ENCODE data around the gene PNPLA3.

Gene PNPLA3

DNA sequence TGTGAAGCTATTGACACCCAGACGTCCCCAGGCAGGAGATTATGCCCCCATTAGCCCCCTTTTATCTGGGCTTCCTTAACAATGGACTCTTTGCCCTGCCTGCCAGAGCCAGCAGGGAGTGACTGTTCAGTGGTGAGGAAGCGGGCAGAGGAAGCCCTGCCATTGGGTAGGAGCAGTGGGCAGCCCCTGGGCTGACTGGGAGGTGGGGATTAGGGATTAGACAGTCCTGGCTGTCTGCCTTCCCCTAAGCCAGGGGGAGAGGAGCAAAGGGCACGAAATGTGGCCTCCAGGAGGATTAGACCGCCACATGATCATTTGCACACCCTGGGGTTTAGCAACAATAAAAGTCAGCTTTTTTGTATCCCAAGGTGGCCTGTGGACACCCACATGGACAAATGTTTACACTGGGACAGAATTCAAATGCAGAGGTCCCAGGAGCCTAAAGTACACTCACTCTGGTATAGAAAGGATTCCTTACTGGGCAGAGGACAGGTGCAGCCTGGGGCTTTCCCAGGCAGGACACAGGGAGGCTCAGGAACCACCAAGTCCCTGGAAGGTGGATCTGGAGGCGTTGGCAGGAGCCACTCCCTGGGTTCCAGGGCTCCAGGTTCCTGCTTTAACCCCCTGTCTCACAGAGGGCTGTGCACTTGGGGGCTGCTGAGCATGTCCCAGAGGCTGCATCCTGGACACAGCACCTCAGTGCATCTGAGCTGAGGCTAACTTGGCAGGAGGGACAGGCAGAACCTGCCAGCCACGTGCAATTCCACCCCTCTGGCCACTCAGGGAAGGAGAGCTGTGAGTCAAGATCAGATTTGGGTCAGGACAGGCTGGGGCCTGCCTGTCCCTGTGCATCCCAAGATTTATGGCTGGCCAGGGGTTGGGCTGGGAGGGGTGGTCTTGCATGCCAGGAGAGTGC, 2.1 kb downstream of the PNPLA3 start:
- DNase-seq: no peak

DNA sequence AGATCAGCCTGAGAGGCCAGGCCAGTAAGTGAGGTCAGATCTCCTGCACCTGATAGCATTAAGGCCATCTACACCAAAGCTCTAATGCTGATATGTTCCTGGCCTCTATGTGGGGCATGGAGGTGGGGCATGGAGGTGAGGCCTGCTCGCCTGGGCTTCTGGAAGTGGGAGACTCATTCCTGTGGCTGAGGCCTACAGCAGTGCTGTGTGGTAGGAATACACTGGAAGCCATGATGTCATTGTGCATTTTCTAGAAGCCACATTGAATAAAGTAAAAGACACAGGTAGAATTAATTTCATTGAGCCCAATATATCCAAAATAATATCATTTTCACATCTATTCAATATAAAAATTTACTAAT, 2.7 kb downstream of the PNPLA3 start:
- DNase-seq: no peak

DNA sequence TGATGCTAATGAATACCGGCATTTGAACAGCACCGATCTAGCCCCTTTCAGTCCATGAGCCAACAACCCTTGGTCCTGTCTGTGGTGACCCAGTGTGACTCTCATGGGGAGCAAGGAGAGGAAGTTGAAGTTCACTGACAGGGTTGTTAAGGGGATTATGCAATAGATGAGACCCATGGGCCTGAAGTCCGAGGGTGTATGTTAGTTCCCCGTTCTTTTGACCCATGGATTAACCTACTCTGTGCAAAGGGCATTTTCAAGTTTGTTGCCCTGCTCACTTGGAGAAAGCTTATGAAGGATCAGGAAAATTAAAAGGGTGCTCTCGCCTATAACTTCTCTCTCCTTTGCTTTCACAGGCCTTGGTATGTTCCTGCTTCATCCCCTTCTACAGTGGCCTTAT, 4.9 kb downstream of the PNPLA3 start:
- DNase-seq: no peak

DNA sequence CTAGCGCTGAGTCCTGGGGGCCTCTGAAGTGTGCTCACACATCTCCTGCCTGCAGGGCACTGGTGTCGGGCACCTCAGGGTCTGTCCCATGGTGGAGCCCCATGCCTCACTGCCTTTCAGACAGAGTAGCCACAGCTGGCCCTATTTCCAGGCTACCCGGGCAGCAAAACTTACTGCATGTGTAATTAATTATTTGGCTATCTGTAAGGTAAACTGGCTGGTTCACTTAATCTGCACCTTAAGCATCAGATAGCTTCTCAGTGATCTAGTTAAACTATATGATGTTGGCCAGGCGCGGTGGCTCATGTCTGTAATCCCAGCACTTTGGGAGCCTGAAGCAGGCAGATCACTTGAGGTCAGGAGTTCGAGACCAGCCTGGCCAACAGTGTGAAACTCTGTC, 5.3 kb downstream of the PNPLA3 start:
- no peak for DNase-seq

DNA sequence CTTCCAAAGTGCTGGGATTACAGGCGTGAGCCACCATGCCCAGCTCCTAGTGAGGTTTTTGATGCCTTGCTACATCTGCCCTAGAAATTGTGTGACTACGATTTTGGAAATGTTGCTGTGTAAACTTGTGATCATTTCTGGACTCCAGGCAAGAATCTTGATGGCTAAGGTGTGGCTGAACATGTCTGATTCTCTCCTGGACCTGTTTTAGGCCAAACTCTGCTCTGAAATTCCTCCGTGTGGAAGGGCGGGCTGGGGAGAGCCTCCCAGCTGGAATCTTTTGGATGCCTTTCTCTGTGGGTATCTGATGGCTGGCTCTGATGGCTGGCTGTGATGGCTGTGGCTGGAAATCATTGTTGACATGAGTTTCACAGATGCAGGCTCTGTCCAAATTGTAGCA, 8.2 kb downstream of the PNPLA3 start:
- DNase-seq: no peak

DNA sequence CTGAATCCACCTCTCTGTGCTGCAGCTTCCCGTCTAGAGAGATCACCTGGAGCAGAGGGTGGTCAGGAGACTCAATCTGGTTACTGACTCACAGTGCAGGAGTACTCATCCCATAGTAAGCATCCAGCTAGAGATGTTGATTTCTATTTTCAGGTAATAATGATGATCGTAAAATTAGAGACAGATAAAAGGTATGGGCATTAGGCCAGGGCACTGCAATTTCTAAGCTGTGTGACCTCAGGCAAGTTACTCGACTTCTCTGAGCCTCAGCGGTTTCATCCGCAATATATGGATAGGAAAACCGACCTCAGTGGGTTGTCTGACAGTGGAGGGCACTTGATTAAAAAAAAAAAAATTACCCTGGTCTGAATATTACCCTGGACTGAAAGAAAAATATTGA, 17.8 kb downstream of the PNPLA3 start:
- no peak for DNase-seq

DNA sequence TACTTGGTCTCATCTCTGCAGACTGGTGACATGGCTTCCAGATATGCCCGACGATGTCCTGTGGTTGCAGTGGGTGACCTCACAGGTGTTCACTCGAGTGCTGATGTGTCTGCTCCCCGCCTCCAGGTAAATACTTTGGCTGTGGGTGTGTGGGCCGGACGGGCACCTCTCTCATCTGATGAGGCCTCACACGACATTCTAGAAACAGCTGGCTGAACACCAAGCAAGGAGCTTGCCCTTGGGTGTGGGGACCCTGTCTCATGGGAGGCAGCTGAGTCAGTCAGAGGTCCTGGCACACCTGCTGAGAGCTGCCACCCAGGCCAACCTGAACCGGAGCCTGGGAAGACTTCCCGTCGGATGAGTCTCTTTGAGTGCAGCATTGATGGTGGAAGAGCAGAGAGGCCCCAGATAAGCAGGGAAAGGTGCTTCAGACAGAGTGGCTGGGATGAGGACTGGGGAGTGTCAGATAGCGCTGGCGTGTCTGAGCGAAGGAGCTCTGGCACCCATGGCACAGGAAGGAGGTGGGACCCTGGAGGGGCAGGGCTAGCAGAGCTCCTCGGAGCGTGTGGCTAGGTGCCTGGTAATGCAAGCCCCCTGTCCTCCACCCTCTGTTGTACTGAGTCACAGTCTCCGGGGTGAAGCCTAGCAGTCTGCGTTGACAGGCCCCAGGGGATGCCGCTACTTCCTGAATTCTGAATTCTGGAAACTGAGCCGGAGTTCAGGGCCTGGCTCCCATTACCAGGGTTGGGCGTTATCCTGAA, 21.2 kb downstream of the PNPLA3 start:
- no peak for DNase-seq

DNA sequence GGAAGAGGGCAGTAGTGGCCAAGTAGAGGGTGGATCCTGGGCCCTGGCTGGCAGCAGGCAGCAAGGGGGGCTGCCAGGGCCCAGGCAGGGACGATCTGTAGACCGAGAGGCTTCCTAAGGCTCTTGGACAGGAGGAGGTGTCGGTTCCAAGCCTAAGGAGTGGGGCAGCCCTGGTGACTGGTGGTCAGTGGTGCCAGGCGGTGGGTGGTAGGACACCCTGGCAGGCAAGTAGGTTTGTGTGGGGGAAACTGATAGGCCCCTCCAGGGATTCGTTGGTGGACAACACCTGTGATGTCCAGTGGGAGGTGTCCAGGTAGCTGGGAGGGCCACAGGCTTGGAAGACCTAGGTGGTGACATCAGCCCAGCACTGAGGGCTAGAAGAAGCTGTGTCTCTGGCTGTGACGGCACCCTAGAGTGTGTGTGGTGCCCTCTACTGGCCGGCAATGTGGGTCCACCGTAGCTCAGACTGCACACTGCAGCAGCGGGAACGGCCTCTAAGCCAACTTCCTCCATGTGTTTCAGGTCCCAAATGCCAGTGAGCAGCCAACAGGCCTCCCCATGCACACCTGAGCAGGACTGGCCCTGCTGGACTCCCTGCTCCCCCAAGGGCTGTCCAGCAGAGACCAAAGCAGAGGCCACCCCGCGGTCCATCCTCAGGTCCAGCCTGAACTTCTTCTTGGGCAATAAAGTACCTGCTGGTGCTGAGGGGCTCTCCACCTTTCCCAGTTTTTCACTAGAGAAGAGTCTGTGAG, 22.2 kb downstream of the PNPLA3 start:
- DNase-seq: peak; percentile 68

DNA sequence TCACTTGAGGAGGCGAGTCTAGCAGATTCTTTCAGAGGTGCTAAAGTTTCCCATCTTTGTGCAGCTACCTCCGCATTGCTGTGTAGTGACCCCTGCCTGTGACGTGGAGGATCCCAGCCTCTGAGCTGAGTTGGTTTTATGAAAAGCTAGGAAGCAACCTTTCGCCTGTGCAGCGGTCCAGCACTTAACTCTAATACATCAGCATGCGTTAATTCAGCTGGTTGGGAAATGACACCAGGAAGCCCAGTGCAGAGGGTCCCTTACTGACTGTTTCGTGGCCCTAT, 22.7 kb downstream of the PNPLA3 start:
- no peak for DNase-seq

DNA sequence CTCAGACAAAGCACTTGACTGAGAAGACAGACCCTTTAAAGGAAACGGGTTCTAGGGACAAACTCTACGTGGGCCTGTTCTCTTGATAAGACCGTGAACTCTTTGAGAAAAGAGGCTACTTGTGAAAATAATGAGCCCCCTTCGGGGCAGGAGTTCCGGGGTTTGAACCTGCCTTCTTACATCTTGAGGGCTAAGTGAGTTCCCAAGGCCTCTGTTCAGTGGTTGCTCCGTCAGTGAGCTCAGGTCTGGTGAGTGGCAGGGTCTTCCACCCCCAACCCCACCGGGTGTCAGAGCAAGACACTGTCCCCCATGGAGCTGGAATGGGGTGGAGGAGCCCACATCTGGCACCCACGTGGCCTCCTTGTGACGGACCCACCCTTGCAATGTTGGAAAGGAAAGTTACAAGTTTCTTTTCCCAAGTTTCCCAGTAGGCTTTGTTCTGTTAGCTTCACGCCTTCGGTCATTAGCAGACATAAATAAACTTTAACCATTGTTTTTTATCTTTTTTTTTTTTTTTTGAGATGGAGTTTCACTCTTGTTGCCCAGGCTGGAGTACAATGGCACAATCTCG, 25.3 kb downstream of the PNPLA3 start:
- DNase-seq: no peak

DNA sequence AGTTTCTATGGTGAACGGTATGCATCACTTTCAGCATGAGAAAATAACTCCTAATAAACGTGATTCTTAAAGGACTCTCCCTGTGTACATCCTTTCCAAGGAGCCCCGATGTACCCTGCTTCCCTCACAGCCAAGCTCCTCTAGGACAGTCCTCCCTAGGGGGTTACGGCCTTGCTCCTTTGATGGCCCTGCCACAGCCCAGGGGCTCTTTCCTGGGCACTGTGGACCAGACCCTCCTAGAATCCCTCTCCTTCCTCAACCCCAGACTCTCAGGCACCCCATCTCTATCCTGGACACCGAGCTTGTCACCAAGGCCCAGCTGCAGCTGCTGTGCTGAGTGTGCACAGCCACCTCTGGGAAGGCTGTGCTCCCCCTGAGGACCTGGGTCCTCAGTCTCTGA, 27.8 kb downstream of the PNPLA3 start:
- DNase-seq: no peak

DNA sequence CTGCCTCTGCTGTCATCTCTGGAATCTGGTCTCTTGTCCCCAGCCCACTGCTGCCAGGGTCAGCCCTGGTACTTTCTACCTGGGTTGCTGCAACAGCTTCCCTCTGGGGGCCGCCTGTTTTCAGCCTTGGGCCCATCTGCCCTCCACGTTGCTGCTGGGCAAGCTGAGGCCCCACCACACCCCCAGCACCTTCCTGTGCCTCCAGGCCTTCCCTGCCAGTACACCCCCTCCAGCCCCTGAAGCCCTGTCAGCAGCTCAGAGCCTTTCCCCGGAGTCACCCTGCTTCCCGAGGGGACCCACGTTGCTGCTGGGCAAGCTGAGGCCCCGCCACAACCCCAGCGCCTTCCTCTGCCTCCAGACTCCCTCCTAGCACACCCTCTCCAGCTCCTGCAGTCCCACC, 28.4 kb downstream of the PNPLA3 start:
- DNase-seq: no peak

DNA sequence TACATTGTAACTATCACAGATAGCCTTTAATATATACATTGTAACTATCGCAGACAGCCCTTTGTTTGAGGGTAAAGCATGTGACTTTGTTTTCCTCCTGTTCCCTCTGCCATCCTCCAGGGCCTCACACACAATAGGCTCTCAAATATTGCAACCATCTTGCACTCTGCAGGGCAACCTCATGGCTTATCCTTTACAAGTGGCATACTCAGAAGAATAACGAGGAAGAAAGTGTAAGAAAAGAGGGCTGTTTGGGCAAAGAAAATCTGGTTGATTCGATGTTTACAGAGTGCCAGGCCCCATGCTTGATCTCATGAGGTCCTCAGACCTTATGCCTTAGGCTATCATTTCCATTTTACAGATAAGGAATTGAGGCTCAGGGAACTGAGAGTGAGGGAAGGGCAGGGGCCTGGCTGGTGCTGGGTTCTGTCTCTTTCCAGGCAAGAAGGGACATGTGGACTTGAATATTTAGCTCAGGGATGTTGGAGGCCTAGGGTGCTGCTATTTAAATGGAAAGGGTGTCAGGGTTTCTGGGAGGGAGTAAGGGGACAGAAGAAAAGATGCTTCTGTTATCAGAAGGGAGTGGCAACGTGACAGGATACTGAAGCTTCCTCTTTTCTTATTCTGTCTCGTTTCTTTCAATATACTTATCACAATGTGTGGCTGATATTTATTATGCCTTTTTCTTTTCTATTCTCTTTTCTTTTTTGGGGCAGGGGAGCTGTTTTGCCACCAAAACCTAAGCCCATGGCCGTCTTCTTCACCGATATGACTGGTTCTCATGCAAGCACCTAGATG, 30.6 kb downstream of the PNPLA3 start:
- no peak for DNase-seq

DNA sequence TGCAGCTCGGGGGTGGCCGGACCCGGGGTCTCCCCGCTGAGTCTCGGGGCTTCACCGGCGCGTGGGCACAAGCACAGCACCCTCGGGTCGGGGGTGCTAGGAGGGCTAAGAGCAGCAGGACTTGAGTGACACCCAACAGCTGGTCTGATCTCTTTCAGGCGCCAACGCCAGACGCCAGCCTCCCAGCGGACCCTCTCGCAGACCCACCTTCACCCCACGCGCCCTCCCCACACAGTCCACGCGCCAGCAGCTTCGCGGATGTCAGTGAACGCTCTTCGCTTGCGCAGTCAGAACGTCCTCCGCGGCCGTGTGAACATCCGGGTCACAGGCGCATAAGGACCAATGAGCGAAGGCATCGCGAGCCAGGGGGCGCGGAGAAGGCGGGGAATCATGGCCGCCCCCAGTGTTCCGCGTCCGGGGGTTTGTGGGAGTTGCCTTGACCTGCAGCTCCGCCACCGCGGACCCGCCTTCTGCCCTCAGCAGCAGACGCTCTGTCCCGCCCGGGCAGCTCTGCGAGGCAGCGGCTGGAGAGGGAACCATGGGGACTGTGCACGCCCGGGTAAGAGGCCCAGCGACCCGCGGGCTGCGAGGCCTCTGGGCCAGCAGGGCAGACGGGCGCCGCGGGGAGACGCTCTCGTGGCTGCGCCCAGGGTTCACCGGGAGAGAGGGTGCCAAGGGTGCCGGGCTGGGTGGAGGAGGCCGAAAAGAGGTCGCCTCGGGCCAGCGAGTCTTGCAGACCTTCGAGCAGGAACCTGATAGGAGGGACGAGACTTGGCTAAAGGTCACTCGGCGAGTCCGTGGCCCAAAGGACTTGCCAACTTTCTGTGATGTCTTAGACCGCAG, 31.7 kb downstream of the PNPLA3 start, which contains the start of gene SAMM50:
TSS of gene SAMM50 (plus strand) at position 403 of the 843 bp plus-strand sequence. CDS start at position 539, 136 bp downstream.
- peak; percentile 90 for DNase-seq

DNA sequence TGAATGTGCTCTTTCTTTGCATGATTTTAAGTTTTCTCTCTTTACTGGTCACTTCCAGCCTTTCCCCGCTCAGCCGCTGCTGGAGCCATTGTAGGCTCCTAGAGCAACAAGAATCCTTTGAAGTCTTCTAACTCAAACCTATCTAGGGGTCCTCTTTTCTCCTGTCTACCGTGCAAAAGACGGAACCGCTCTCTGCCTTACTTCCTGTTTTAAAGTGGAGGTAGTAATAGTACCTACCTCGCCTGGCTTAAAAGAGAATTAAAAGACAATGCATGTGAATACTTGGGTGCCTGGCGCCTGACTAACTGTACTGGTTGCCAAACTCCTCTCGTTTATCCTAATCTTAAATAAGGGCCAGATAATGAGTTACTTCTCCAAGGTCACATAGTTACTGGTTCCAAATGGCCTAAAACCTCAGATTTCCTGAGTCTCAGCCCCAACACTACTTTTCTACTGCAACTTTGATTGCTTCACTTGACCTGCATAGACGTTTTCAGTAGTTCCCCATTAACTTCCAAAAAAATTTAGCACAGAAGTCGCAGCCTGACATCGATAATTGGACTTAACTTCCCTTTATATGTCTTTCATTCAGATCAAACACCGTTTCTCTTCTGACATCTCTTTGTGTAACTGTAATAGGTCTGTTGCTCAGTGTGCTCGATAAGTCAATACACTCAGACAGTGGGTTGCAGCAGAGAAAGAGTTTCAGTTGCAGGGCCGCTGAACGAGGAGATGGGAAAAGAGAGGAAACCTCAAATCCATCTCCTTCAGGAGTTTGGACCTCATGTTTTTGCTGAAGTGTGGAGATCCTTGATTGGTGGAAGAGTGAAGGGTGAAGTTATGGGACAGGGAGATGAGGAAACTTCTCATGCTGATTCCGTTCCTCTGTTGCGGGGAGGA, 32.5 kb downstream of the PNPLA3 start:
- DNase-seq: no peak

DNA sequence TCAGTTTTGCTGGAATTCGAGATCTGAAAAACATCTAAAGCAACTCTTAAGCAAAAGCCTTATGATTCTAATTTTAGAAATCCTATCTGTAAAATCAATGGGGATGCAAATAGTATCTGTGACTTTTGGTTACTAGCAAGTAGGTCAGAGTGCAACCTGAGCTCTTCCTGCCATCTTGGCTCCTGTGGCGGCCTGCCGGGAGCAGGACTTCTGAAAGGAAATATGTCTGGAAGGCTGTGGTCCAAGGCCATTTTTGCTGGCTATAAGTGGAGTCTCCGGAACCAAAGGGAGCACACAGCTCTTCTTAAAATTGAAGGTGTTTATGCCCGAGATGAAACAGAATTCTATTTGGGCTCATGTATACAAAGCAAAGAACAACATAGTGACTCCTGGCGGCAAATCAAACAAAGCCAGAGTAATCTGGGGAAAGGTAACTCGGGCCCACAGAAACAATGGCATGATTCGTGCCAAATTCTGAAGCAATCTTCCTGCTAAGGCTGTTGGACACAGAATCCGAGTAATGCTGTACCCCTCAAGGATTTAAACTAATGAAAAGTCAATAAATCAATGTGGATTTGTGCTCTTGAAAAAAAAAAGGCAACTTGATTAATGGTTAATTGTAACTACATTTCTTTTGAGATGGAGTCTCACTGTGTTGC, 33.3 kb downstream of the PNPLA3 start:
- no peak for DNase-seq

DNA sequence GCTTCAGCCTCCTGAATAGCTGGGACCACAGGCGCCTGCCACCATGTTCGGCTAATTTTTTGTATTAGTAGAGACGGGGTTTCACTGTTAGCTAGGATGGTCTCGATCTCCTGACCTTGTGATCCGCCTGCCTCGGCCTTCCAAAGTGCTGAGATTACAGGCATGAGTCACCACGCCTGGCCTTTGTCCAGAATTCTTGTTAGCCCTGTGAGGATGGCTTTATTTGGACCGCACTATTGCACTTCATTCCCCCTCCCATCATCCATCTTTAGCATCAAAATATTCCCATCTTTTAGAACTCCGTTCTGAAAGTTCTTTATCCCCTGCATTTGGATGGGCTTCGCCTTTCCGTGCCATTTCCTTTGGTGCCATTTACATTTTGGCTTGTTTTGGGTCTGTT, 34.3 kb downstream of the PNPLA3 start:
- no peak for DNase-seq

DNA sequence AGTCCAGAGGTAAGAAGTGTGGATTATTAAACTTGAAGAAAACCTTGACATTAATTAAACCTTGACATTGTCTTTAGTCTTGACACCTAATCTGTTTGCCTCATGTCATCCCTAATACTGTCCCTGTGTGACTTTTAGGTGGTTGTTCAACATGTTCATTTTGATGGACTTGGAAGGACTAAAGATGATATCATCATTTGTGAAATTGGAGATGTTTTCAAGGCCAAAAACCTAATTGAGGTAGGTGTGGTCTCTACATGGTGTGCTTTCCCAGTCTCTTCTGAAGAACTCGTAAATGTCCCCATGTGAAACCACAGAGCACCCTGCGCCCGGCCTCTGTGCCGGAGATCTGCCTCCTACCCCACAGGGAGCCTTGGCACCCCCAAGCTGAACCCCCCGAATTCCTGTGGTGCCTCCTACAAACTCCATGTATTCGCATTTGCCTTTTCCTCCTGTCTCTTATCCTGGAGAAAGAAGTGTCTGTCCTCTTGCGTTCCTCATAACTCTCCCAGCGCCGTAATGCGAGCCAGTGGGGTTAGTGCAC, 40.8 kb downstream of the PNPLA3 start:
- DNase-seq: no peak

DNA sequence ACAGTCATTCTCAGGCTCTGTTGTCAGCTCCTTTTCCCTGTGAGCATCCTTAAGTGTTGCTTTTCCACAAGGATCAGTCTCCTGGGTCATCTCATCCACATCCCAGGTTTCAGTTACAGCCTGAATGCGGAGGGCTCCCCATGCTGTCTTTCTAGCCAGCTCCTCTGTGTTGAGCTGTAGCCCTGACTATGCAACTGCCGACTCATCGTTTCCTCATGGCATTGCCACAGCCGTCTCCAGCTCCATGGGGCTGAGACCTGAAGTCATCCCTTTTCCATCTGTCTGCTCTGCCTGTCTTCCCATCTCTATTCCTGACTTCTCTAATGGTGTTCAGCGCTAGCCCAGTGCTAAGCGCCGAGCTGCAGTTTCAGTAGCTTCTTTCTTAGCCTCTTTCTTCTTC, 43.5 kb downstream of the PNPLA3 start:
- no peak for DNase-seq

DNA sequence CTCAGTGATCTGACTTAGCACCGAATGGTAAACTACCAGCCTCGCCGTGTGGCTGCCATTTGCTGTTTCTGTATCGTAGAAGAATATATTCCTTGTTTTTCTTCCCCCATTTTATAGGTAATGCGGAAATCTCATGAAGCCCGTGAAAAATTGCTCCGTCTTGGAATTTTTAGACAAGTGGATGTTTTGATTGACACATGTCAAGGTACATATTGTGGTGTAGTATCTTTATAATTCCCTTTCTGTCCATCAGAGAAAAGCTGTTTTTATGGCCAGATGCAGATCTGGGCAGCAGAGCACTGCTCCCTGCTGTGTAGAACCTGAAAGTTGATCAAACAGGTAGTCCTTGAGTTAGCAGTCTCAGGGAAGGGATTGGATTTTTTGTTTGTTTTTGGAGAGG, 45.0 kb downstream of the PNPLA3 start:
- DNase-seq: no peak
